CD4-positive, alpha-beta T cell treated with Interferon alpha-2 for 1 hour (primary cell): ENCODE results near the gene RNF222.
A peak's percentile ranks its signal among the peaks of the same experiment; 100 is the strongest.
"Not testable (repeated sequence)": the region's sequence is repeated elsewhere in the genome, so short reads cannot be mapped to it uniquely, and the experiment has no call there.

Experiments
- DNase-seq, 2 donors: peaks; one replicate each; pipeline ENCODE4 v3.0.0-alpha.2; 2020 to 2022

The RNF222 gene

DNA sequence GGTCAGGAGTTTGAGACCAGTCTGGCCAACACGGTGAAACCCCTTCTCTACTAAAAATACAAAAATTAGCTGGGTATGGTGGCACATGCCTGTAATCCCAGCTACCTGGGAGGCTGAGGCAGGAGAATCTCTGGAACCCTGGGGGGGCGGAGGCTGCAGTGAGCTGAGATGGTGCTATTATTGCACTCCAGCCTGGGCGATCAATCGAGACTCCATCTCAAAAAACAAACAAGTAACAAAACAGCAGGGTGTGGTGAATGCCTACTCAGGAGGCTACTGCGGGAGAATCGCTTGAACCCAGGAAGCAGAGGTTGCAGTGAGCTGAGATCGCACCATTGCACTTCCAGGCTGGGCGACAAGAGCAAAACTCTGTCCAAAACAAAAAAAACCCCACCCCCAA is 19.5 kb downstream of the RNF222 start:
- not testable (repeated sequence) for DNase-seq

GRCh38 chr17:8377422-8377821 is 20.2 kb downstream of the RNF222 start:
- DNase-seq = no peak

DNA sequence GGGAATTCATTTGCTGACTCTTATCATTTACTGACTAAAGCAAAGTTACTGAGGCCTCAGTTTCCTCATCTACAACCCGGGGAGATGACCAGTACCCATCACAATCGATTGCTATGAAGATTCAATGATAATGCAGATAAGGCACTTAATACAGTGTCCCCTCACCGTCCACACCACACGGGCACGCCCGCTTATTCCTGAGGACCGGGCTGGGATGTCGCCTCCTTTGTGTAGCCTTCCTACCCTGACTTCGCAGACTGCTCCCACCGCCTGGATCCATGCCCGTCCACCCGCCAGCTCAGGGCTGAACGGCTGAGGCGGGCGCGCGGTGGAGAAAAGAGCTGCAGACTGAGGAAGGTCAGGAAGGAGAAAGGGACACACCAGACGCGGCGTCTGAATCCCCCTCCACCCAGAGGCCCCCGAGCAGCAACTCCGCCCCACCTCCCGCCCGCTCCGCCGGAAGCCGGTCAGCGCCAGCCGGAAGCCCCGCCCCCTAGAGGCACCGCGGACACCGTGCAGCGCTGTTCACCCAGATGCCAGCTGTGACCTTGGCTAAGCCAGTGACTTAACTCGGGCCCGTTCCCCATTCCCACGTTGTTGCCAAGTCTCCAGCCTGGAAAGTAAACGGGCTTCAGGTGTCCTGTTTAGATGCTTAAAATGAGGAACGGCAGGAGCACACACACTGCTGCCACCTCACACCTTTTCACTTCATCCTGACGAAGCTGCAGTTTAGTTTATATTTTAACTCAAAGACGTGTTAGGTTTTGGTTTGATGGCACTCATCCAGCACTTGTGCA is 21.2 kb downstream of the RNF222 start, which contains the start of gene KRABD2:
KRABD2 (minus strand) TSS at position 434 of the 797 bp plus-strand sequence.
- peak; percentile 86 to 91 for DNase-seq

GRCh38 chr17:8375738-8376259 is 21.8 kb downstream of the RNF222 start:
- DNase-seq = no peak

- not testable (repeated sequence) for DNase-seq
Observed at GRCh38 chr17:8373856-8374255, 23.8 kb downstream of the RNF222 start.

GRCh38 chr17:8372422-8372821 is 25.2 kb downstream of the RNF222 start:
- no peak for DNase-seq

- no peak for DNase-seq
Observed at GRCh38 chr17:8371786-8372185, 25.8 kb downstream of the RNF222 start.

GRCh38 chr17:8369944-8370343 is 27.7 kb downstream of the RNF222 start:
- no peak for DNase-seq

GRCh38 chr17:8368193-8368592 is 29.4 kb downstream of the RNF222 start:
- no peak for DNase-seq

DNA sequence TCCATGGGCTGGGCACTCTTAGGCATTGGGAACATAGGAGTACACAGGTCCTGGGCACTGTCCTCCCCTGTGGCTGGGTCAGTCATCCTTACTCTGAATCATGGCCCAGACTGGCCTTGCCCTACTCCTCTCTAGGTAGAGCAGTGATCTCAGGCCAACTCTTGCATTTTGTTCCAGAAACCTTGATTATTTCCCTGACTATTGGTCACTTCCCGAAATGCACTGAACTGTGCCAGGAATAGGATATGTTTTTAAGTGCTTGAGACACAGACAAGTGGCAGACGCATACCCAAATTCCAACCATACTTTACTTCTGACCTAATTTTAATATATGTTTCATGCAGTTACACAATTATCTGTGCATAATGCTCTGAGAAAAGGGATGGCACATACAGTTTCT is 31.4 kb downstream of the RNF222 start:
- no peak for DNase-seq

GRCh38 chr17:8365143-8365542 is 32.5 kb downstream of the RNF222 start:
- no peak for DNase-seq

GRCh38 chr17:8362651-8363332 is 34.8 kb downstream of the RNF222 start:
- no peak for DNase-seq

- no peak for DNase-seq
Observed at GRCh38 chr17:8360751-8361150, 36.9 kb downstream of the RNF222 start.

DNA sequence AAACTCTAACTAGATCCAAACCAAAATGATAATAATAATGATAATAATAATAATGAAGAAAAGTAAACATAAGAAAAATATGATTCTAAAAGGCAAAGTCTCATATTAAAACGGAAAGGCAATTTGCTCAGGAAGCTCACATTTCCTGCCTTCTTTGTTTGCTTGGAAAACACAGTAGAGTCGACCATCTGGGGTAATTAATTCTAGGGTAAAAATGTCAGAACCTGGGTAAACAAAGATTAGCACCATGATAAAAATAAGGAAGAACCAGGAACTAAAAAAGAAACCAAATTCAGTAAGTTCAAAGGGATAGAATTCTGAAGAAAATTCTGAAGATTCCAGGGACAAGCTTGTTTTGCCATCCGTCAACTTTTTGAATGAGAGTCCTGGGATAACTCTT is 37.4 kb downstream of the RNF222 start:
- no peak for DNase-seq

- no peak for DNase-seq
Observed at GRCh38 chr17:8359769-8360168, 37.9 kb downstream of the RNF222 start.

- DNase-seq = no peak
Observed at GRCh38 chr17:8357910-8358309, 39.7 kb downstream of the RNF222 start.

GRCh38 chr17:8354236-8354635 is 43.4 kb downstream of the RNF222 start:
- DNase-seq = no peak

GRCh38 chr17:8353736-8354135 is 43.9 kb downstream of the RNF222 start:
- DNase-seq = no peak

DNA sequence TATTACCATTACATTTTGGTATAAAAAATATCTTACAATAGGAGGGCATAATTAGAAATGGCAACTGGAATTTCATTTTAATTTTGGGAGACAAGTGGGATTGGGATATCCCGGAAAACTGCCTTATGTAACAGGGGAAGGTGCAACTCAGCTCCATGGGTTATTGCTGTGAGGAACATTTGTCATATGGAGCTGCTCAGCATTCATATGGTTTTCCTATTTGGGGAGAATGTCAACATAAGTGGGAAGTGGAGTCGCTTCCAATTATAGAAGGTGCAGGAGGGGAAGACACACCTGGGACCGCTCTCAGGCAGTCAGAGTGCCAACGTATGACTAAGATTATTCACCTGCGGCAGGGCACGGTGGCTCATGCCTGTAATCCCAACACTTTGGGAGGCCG is 47.3 kb downstream of the RNF222 start:
- DNase-seq = no peak

- not testable (repeated sequence) for DNase-seq
Observed at GRCh38 chr17:8347001-8347400, 50.6 kb downstream of the RNF222 start.

GRCh38 chr17:8345951-8346665 is 51.5 kb downstream of the RNF222 start:
- DNase-seq = no peak

GRCh38 chr17:8345052-8345690 is 52.5 kb downstream of the RNF222 start:
- DNase-seq = no peak

GRCh38 chr17:8341456-8341855 is 56.2 kb downstream of the RNF222 start:
- no peak for DNase-seq
